DMS 273 treated with DMSO at 0.1 percent for 48 hours (cell line): ENCODE data around the gene TNFRSF12A.
"Not testable (repeated sequence)": the region's sequence is repeated elsewhere in the genome, so short reads cannot be mapped to it uniquely, and the experiment has no call there.

Experiments
- DNase-seq: peaks from one replicate; lab custom pipeline; 2025; lab: John Stamatoyannopoulos, UW

The TNFRSF12A gene

GRCh38 chr16:3049921-3050481 lies 29.8 kb downstream of the TNFRSF12A start:
- no peak for DNase-seq

GRCh38 chr16:3050487-3050886 lies 30.3 kb downstream of the TNFRSF12A start:
- DNase-seq: no peak

- DNase-seq: no peak
Measured at GRCh38 chr16:3051009-3051408, 30.8 kb downstream of the TNFRSF12A start.

- no peak for DNase-seq
Measured at GRCh38 chr16:3051494-3051893, 31.3 kb downstream of the TNFRSF12A start.

- DNase-seq: not testable (repeated sequence)
Measured at GRCh38 chr16:3052571-3053329, 32.6 kb downstream of the TNFRSF12A start.

- DNase-seq: not testable (repeated sequence)
Measured at GRCh38 chr16:3053330-3053710, 33.2 kb downstream of the TNFRSF12A start.

GRCh38 chr16:3054965-3055733 lies 35.0 kb downstream of the TNFRSF12A start:
- no peak for DNase-seq

GRCh38 chr16:3055734-3056115 lies 35.6 kb downstream of the TNFRSF12A start:
- DNase-seq: not testable (repeated sequence)

GRCh38 chr16:3056336-3057180 lies 36.4 kb downstream of the TNFRSF12A start:
- DNase-seq: no peak

GRCh38 chr16:3057181-3058138 lies 37.3 kb downstream of the TNFRSF12A start:
- DNase-seq: no peak

GRCh38 chr16:3058139-3059030 lies 38.2 kb downstream of the TNFRSF12A start:
- no peak for DNase-seq

GRCh38 chr16:3059041-3059722 lies 39.0 kb downstream of the TNFRSF12A start:
- peak; percentile 36 for DNase-seq

- no peak for DNase-seq
Measured at GRCh38 chr16:3059723-3060242, 39.6 kb downstream of the TNFRSF12A start.

GRCh38 chr16:3060339-3061127 lies 40.4 kb downstream of the TNFRSF12A start:
- DNase-seq: no peak

- DNase-seq: no peak
Measured at GRCh38 chr16:3062553-3062952, 42.4 kb downstream of the TNFRSF12A start.

GRCh38 chr16:3063625-3064386 lies 43.6 kb downstream of the TNFRSF12A start:
- no peak for DNase-seq

- DNase-seq: no peak
Measured at GRCh38 chr16:3065069-3065741, 45.0 kb downstream of the TNFRSF12A start, which contains the start of gene IL32. Gene IL32, plus strand, starts transcription at chr16:3065640. Its CDS starts 172 bp downstream, at chr16:3065812.
